Posterior cingulate gyrus (tissue), 11 donors: ENCODE results near the gene CUBN.

Experiments used
- DNase-seq, 10 donors: peaks; one replicate each; pipeline versions ENCODE4 v3.0.0 to v3.0.0-alpha.2; 2020 to 2021; ENCODE audit warnings: mixed read lengths in 3 of 10
- intact Hi-C: fragments of 100-400 bp; cut with DNase I; formaldehyde crosslinking; loops from one replicate; pipeline ENCODE4 v1.15.1; 2023

Gene CUBN

DNA sequence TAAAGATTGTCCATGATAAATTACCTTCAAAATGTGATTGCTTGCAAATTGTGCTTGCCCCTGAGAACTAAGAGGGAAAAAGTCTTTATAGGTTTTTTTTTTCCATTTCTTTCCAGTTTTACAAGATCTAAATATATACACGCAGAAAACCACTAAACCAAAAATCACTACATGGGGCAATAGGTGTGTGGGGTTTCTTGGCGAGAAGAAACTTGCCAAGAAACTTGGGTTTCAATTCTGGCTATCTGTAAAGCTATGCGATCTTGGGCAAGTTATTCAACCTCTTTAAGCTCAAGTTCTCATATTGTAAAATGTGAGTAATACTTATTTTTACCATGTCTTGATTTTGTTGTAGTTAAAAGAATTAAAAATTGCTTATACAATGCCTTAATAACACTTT lies 17.0 kb downstream of the CUBN start:
- intact Hi-C loops = no loop called here
- no peak for DNase-seq

DNA sequence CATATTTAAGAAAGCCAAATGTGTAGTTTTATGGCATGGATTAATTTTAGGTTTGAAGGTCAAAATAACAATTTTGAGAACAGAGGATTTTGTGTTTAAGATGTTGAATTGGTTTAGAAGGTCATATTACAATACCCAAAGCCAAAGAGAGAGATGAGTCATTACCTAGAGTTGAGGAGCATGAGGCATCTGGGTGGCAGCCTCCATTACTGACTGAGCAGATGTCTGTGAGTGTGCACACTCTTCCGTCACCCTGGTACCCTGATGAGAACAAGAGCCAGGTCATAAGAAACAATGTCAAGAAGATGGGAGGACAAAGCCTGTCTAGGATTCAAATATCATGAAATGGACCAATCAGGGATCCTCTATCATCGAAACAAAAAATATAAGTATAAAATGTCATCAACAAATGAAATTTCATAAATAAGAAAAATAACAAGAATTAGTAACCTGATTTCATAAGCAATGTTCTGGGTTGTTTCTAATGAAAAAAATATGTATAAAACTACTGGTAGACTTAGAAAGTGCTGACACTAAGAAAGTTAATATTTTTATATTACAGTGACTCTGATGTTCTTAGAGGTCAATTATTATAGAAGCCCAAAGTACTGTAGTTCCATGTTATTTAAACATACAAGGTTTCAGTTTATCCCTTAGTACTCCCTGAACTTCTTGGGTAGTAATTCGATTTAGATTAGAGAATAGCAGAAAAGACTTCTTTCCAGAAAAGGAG lies 20.0 kb downstream of the CUBN start:
- intact Hi-C loops = no loop called here
- DNase-seq = no peak

DNA sequence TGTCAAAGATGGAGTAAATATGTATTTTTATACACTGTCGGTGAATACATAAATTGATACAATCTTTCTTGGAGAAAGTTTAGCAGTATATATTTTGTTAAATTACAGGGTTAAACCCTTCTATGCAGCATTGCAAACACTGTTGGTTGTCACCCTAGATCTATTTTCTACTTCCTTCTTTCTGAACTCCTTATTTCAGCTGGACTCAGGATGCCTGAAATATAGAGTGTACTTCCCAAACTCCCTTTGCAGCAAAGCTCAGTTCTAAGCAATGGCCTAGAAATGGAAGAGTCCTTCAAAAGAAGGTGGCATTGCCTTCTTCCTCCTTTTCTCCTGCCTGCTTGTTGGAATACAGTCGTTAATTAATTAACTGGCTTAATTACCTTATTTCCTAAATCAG lies 20.6 kb downstream of the CUBN start:
- no peak for DNase-seq
- intact Hi-C loops = no loop called here

DNA sequence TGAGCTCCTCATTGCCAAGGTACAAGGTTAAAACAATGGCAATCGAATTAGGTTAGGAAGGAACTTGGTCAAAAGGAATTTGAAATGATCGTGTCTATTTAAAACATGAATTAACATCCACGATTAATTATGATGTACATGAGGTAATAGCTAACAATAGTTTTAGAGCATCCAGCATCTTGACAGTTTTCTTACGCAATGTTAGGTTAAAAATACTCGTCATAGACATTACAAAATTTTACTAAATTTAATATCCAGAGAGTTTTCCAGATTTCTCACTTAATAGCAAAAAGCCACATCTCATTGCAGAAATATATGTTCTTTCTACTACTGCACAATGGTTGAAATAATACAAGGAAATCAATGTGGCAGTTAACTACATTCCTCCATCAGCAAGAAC lies 22.6 kb downstream of the CUBN start:
- DNase-seq = no peak
- intact Hi-C loops = no loop called here

DNA sequence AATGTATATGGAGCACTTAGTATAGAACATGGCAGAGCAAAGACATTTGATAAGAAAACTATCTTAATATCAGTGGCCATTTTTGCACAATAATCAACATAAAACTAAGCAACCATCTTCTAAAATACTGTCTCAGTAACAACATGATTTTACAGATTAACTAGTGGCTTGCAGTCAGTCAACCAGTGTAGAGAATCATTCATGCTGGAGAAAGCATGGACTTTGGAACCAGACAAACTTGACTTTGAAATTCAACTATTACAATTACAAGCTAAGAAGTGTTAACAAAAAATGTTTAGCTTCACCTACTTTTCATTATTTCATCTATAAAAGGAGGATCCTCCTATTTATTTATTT lies 27.7 kb downstream of the CUBN start:
- no peak for DNase-seq
- intact Hi-C loops = no loop called here

DNA sequence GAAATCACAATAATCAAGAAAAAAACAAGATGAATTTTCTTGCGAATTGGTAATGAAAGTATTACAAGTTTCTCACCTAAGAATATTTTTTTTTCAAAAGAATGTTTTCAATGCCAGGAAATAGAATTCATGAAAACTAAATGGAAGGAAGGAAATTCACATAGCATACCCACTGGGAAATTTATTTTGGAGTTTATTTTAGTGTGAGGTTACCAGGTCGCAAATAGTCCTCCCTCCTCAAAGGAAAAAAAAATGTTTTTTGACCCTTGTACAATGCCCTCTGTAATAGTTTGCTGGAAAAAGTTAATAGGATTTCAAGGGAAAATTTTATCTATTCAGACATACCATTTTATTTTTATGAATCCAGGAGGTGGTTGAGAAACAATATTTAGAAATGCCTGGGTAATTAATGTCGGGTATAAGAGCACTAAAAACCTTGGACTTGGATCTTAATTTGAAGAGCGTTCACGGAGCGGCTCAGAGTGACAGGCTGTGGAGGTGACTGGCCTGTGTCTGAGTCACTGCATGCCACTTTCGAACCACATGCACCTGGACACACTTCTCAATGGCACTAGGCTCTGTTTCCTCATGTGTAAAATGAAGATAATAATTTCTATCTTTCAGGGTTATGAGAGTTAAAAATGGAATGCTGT lies 28.2 kb downstream of the CUBN start:
- intact Hi-C loops = no loop called here
- peak in 1 of 10 donors; percentile 30 for DNase-seq

DNA sequence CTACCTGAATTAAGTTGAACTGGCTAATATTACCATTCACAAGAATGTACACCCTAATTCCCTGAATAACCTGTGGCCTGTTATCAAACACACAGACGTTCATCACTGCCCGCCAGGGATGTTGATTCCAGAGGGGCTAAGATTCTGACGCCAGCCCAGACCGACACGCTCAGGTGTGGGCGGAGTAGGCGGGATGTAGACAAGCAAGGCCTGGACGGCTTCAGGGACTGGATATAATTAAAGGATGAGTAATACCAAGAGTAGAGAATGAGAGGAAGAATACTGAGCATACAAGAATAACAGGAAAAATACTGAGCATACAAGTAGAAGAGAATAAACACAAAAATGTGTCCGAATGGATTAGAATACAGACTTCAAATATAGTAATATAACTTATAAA lies 29.0 kb downstream of the CUBN start:
- peak in 1 of 10 donors; percentile 63 for DNase-seq
- intact Hi-C loops = no loop called here

DNA sequence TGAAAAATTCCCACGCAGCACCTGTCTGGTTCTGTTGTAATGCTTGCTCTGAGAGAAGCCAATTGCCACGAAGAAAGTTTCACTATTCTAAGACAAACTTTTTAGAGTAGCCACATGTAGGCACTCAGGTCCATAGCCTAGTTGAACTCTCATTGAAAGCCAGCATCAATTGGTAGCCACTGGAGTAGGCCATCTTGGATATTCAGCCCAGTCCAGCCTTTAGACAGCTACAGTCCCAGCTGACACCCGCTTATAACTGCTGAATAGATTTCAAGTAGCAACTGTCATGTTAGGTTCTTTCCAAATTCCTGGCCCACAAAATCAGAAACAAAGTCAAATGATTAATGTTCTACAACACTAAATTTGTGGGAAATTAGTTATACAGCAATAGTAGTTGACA lies 31.6 kb downstream of the CUBN start:
- intact Hi-C loops = no loop called here
- no peak for DNase-seq

DNA sequence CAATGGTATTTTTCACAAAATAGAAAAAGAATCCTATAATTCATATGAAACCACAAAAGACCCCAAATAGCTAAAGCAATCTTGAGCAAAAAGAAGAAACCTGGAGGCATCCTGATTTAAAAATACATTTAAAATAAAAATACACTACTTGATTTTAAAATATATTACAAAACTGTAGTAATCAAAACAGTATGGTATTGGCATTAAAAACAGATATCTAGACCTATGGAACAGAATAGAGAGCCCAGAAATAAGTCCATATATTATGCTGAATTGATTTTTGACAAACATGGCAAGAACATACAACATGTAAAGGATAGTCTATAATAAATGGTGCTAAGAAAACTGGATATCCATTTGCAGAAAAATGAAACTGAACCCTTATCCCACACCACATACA lies 34.8 kb downstream of the CUBN start:
- intact Hi-C loops = no loop called here
- DNase-seq = no peak

DNA sequence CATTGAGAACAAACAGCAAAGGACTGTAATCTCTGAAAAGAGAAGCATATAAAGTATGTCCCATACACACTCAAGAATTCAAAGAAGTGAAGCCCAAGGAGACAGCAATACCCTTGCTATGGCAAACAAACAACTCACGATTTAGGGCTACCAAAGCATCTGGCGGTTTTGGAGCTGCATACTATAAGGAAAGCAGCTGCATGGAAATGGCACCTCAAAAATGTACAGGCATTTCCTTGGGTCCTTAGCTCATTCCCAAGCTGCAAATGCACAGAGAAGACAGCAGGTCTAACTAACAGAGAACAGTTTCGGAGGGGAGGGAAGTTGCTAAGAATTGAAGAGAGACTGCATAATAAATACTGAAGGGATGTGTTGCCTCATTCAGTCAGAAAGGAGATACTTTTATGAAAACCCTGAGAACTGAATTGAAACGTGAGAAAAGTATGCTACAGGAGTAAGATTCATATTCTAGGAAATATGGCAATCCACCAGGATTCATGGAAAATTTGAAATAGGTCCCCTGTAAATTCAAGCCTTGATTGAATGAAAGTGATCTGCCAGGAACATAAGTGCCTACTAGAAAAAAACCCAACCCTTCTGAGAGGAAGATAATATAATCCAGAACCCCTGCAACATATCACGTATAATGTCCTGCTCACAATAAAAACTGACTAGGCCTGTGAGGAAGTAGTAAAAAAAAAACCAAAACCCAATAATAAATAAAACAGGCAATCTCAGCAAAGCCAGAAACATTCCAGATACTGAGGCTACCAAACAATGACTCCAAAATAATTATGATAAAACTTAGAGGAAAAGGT lies 36.4 kb downstream of the CUBN start:
- no peak for DNase-seq
- intact Hi-C loops = no loop called here

DNA sequence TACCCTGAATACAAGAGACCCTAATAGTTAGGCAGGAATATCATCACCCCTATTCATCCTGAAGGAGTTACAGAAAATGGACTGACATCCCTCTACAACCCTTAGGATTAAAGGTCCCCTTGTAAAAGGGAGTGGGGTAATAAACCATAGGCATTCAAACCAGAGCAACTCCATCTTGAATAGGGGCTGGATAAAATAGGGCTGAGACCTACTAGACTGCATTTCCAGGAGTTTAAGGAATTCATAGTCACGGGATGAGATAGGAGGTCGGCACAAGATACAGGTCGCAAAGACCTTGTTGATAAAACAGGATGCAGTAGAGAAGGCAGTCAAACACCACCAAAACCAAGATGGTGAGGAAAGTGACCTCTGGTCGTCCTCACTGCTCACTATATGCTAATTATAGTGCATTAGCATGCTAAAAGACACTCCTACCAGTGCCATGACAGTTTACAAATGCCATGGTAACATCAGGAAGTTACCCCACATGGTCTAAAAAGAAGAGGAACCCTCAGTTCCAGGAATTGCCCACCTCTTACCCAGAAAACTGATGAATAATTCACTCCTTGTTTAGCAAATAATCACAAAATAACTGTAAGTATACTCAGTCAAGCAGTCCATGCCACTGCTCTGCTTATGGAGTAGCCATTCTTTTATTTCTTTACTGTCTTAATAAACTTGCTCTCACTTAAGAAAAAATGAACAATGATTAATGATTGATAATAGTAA lies 37.2 kb downstream of the CUBN start:
- intact Hi-C loops = no loop called here
- DNase-seq = no peak

DNA sequence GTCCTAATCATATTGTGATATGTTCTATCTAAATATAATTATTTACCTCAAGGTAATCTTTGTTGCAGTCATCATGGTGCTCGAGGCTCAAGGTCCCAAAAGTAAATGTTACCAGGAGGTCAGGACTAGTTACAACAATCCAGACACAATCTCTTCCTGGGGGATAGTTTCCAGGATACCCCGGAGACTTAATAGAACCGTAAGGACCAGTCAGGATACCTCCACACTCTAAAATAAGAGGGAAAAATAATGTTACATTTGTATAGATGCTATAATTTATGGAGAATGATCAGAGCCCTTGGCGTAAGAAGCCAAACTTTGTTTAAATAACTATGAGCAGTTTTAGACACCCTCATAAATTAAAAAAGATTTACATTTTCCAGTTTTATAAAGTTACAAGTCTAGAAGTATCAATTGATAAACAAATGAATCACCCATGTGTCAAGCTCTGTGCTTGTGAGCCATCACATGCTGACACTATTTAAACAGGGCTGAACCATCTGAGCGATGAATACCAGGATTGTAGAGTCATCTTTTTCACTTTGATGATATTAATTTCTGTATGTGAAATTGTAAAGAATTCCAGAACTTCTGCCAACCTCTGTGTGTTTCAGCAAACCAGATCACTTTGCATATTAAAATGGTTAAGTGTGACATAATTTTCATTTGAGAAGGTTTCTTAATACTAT lies 41.3 kb downstream of the CUBN start:
- intact Hi-C loops = no loop called here
- DNase-seq = no peak

DNA sequence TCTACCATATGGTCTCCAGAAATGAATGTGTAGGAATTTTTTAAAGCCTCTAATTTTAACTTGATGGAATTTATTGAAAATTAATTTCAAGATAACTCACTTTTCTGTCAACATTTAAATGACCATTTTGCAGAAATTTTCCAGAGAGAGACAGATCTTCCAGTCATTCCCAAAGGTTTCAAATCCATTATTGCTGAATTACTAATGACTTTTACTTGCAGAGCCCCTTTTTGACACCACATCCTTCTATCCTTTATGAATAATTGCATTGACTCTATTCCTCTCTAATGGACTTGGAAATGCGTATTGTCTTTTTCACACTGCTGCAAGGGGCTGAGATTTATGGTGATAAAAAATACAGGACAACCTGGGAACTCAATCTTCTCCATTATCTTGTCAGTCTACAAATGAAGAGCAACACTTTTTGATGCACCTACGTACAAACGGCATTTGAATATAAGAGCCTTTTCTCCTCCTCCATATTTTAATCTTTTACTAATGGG lies 42.7 kb downstream of the CUBN start:
- intact Hi-C loops = no loop called here
- DNase-seq = no peak

DNA sequence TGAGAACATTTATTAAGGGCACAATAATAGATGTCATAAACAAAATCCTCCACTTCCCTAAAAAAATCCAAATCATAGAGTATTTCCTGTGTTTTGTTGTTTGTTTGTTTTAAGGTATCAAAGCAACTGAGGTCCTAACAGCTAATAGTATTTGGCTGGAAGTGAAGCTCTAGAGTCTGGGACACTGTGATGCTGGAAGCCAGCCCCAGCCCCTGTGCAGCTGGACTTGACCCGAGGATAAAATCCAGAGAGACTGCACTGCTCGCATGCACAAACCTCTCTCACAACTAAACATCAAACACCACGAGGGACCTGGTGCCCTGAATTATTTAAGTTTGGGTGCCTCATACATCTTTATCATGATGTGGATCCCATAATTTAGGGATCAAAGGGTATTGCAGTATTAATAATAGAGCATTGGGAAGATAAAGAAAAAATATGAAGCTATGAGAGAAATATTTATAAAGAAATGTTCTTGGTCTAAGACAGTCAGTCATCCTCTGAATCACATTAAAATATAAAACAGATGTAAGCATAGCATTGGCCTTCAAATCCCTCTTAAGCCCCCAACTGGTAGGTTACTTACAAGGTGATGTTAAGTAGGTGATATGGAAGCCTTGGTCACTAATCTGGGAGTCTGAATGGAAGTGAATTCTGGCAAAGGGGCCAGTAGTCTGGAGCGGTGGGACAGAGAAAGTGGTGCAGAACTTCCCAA lies 44.4 kb downstream of the CUBN start:
- DNase-seq = no peak
- intact Hi-C loops = no loop called here

DNA sequence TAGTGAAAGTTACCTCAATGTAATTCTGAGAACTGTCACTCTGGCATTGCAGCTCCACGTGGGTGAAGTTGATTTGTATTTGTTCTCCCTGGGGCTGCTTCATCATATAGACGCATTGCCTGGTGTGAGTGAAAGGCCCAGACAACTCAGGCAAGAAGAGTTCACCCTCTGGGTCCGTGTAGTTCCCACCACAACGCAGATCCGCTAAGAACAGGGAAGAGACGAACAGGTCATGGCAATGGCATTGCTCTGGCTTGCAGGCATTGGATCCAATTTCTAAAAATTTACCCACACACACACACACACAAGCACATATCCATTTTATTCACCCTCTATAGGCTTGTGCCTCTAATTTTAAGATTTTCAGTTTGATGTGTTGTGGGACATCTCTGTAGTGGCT lies 45.4 kb downstream of the CUBN start:
- intact Hi-C loops = no loop called here

DNA sequence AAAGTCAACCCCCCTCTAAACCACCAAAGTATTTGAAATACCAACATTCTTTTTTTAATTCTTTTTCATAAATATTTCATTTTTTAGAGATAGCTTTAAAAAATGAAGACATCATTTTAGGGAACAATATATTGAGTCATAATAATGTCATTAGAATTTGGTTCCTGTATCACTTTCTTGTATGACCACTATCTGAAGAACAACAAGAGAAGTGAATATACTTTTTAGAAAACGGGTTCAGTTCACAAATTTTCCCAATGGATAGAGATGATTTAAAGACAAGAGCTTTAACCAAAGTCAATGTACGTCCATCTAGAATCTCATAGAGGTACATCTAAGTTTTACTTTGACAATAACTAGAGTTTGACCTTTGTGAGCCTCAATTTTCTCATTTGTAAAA lies 48.2 kb downstream of the CUBN start:
- intact Hi-C loops = no loop called here
- DNase-seq = no peak

More for the DNA sequence above, 45.4 kb downstream of the CUBN start:
- no peak for DNase-seq

DNA sequence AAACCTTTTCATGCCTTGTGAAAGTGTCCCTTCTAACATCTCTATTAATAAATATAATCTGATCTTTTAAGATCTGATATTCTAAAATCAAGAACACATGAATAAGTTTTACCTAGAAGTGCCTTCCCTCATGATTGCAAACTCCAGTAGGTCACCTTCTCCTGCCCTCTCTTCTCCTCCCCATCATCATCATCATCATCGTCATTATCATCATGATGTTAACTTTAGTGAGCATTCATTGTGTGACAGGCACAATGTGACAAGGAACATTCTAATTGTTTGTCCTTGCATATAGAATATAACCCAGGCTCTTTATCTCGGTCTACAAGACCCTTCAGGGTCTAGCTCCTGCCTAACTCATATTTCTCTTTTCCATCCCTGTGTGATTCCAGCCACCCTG lies 51.7 kb downstream of the CUBN start:
- DNase-seq = no peak
- intact Hi-C loops = no loop called here

DNA sequence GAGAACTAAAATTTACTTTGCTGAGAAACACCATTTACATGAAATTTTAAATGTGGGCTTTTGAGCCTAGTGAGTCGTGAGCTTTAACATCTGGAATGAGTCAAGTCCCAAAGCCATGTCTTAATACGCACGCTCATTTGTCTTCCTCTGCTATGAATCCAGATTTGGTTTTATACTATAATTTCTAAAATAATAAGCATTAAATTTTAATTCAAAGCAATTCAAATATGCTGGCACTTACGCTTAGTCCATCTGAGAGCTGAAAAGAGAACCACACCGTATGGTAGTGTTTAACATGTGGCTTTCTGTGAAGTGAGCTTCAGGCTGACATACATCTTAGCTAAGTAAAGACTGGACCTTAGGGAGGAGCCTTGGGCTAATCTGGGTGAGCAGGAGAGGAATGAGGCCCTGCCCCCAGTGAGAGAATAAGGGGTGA lies 52.2 kb downstream of the CUBN start:
- intact Hi-C loops = no loop called here
- DNase-seq = no peak

DNA sequence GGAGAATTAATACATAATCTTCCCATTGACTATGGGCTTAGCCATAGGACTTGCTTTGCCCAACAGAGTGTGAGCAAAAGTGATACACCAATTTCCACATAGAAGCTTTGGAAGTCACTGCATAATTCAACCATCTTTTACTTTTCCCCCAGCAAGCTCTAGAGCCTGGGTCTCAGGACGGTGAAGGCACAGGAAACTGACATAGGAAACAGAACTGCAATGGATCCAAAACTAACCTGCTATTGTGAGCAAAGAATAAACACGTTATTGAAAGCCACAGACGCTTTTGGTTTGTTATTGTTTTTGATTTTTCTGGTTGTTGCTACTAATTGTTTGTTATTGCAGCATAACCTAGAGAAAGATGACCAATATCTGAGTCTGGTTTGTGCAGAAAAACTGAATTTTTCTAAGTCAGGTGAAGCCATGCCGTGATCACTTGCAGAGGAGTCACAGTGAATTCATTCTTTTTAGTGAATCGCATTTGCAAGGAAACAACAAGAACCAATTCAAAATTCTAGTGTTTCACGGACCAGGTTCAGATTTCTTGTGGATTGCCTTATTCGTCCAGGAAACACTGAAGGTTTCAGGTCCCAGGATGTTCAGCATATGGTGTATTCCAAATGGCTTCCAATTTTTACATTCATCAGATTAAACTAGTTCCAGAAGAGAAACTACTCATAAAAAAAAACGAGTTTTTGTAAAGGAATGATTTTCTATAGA lies 52.8 kb downstream of the CUBN start:
- intact Hi-C loops = no loop called here
- DNase-seq = no peak
